Stimulated activated CD8-positive, alpha-beta memory T cell treated with anti-CD3 and anti-CD28 coated beads, Interleukin-2, amount 100 ng/mL, for 48 hours (primary cell): Measurements from ENCODE around the gene FAM20C.

Experiments used
- DNase-seq, 2 donors: peaks; one replicate each; pipeline ENCODE4 v3.0.0-alpha.2; 2020; ENCODE audit warnings: low read depth in 2 of 2

The FAM20C gene

DNA sequence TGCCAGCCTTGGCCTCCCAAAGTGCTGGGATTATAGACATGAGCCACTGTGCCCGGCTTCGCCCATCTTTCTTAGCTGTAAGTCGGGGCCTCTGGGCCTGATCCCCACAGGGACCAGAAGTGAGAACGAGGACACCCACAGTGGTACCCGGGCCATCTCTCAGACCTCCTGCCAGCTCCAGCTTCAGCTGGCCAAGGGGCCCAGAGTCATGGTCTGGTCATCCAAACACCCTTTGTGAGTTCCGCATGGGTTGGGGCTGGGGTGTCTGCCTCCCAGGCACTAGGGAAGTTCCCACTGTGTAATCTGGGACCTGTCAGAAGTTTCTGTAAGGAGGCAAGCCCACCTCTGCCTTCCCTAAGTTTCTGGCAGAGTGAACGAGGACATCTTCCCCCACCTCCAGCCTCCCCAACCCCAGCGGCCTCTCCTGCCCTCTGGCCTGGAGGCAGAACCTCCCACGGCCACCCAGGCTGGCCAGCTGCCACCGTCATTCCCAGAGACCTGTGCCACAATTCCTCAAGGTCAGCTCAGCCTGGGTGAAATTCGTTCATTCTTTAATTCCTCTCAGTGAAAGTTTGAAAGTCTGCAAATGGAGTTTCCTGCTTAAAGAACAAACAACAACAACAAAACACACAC lies 78.1 kb downstream of the FAM20C start:
- no peak for DNase-seq

DNA sequence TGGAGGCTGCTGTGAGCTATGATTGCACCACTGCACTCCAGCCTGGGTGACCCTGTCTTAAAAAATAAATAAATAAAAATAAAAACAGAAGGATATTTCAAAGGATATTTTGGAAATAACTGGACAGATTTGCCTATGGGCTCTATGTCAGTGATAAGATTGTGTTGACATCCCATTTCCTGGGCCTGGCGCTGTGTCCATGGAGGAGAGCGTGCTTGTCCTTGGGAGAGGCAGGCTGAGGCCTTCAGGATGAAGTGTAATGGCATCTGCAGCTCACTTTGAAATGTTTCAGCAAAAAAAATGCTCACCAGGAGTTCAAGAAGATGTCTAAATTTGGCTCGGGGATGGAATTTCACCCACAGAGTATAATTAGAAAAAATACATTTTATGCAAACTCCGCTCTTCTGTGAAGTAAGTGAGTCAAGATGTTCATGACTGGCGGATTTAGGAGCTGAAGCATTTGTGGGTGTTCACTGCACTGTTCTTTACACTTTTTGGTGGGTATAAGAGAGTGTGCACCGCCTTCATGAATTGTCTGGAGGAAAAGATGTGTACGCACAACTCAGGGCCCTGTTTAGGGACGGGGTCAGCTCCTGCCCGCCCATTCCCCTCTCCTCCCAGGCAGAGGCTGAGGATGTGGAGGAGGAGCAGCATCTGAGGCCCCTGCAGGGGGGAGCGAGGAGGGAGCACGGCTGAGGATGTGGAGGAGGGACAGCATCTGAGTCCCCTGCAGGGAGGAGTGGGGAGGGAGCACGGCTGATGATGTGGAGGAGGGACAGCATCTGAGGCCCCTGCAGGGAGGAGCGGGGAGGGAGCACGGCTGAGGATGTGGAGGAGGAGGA lies 79.1 kb downstream of the FAM20C start:
- DNase-seq = no peak

DNA sequence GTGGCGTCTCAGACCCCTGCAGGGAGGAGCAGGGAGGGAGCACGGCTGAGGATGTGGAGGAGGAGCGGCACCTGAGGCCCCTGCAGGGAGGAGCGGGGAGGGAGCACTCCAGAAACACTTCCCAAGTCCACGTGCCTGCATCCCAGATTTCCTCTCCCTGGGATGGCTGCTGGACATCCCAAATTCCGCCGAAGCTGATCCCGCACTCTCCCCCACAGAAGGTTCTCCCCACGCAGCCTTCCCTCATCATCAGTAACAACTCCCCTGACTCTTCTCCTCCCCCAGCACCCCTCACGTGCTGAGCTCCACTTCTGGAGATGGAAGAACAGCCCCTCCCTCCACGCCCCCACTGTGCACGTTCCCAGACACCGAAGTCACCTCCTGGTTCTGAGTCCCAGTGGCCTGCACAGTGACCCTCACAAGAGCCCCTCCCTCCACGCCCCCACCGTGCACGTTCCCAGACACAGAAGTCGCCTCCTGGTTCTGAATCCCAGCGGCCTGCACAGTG lies 79.8 kb downstream of the FAM20C start:
- no peak for DNase-seq

DNA sequence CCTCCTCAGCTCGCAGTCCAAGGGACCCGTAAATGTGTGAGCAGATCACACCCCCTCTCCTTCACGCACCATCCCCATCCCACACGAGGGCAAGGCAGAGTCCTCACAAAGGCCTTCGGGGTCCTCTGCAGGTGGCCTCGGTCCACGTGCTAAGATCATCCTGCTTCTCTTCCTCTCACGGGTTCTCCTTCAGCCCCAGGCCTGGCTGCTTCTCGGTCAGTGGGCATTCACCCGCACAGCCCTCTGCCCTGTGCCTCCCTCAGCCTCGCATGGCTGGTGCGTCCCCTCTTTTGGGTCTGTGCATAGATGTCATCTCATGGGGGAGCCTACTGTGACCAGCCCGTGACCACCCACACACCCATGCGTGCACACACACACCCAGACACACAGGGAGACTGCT lies 80.3 kb downstream of the FAM20C start:
- no peak for DNase-seq

DNA sequence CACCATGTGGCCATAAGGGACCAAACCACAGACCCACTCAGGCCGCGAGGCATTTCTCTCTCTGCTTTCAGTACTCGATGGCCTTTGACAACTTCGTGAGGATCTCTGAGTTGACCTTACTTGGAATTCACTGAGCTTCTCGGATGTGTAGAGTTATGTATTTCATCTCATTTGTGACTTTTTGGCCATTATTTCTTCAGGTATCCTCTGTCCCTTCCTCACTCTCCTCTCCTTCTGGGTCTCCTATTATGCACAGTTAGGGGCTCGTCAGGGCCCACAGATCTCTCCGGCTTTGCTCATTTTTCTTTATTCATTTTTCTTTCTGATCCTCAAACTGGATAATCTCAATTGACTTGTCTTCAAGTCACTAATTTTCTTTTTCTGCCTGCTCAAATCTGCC lies 81.0 kb downstream of the FAM20C start:
- DNase-seq = no peak

- no peak for DNase-seq
These were observed 81.9 kb downstream of the FAM20C start for GRCh38 chr7:274266-274665.

DNA sequence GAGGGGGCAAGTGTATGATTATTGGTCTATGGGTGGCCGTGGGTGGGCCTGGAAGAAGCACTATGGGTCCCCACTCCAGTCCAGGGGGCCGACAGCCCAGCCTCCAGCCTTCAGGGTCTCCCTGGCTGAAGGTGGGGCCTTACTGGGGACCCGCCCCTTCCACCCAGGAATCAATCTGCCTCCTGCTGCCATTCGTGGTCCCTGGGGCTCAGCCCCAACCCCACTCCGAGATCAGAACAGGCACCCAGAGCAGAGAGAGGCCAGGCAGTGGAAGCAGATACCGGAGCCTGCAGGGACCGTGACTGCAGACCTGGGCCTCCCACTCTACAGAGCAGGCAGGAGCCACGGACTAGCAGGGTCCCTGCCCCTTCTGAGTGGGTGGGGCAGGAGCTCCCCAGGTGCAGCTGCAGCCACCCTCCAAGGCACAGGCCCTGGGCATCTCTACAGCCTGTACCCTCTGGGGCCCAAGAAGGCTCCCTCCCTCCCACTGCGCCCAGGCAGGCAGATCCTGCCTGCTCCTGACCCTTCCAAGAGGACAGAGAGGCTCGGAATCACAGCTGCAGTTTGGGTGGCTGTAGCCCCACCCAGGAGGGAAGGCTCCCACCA lies 84.0 kb downstream of the FAM20C start:
- DNase-seq = no peak

- no peak for DNase-seq
These were observed 84.9 kb downstream of the FAM20C start for GRCh38 chr7:277228-277627.

- DNase-seq = no peak
These were observed 85.7 kb downstream of the FAM20C start for GRCh38 chr7:278081-278480.

- no peak for DNase-seq
These were observed 87.5 kb downstream of the FAM20C start for GRCh38 chr7:279821-280220.

DNA sequence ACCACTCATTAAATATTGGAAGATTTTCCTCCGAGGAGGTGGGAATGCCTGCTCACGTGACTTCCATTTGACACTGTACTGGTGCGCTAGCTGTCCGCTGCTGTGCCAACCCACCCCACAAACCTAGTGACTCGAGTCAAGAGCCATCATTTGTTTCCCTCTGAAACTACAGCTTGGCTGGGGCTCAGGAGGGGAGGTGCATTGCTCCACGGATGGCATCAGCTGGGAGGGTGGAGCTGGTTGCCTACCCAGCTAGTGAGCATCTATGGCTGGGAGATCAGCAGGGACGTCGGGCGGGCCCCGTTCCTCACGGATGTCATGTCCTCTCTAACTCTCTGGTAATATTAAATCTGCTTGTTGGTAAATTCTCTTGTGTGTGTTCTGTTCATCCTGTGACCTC lies 88.1 kb downstream of the FAM20C start:
- DNase-seq = no peak

DNA sequence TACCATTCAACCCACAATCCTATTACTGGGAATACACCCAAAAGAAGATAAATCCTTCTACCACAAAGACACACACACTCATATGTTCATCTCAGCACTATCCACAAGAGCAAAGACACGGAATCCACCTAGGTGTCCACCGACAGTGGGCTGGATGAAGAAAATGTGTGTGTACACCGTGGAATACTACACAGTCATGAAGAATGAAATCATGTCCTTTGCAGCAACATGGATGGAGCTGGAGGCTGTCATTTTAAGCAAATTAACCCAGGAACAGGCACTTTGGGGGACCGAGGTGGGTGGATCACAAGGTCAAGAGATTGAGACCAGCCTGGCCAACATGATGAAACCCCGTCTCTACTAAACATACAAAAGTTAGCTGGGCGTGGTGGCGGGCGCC lies 89.3 kb downstream of the FAM20C start:
- no peak for DNase-seq

GRCh38 chr7:282621-283020 lies 90.2 kb downstream of the FAM20C start:
- no peak for DNase-seq

DNA sequence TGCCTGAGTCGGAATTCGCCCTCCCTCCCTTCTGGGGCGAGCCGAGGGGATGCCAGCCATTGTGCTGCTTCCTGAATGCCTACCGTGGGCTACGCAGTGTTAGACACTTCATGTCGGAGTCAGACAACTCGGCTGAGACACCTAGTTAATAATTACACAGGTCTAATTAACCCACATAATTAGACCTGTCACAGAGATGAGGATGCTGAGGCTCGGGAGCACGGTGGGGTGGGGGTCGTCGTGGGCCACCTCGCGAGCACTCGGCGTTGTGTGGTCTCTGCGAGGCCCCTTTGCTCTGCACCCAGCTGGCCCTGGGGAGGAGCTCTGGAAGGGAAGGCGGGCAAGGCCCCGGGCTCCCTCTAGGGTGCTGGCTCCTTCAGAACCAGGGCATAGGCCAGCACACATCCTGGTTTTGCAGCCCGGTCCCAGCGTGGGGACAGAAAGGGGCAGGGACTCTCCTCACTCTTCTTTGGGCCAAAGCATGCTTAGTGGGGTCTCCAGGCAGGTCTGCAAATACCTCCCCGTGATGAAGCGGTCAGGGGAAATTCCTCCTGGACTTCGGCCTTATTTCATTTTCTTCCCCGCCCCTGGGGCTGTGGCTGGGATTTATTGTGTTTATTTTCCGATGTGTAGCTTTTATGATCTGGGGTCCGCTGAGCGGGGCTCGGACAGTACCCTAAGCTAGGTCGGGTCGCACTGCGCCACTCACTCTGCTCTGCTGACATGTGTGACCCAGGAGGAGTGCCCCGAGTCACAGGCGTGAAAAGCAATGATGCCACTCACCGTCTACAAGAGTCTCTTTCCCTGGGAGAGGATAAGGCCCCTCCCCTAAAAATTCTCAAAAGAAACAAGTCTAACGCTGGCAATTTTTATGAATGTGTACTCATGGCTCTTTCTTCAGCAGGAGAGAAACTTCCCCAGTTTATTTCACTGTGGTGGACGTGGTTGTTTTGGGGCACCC lies 92.7 kb downstream of the FAM20C start:
- no peak for DNase-seq

GRCh38 chr7:285731-286130 lies 93.4 kb downstream of the FAM20C start:
- no peak for DNase-seq

DNA sequence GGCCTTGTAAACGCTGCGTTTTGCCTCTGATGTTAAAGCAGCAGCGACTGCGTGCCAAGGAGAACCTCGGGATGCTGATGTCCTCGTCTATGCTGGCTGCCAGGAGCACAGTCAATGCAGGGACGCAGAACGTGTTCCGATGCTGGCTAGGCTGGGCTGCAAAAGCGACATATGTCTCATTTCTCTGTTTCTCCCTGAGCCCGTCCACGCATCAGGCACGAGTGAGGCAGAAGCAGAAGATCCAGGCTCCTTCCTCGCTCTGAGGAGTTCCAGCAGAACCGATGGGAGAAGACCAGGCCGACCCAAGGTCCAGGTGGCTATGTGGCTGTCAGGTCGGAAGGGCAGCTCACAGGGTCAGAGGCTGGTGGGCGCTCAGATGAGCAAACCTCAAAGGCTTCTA lies 93.9 kb downstream of the FAM20C start:
- DNase-seq = no peak

GRCh38 chr7:288671-289101 lies 96.3 kb downstream of the FAM20C start:
- no peak for DNase-seq

DNA sequence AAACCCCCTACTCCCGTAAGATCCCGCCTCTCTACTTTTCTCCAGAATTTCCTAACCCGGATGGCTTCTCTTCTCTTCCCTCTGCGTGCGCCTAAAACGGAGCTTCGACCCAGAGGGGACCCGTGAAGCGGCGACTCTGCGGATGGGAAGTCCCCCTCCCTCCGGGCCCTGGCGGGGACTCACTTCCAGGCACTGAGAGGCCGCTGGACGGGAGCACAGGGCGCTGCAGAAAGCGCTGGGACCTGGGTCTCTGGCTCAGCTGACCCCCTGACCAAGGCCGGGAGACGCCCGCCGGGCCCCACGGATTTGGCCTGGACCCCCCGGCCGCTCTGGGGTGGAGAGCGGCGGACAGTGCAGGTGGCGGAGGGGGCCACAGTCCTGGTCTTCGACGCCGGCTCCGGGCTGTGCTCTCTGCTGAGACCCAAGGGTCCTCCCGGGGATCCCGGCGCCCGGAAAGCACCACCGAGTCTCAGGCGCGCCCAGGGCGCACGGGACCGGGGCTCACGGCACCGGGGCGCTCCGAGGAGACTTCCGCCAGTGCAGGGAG lies 96.9 kb downstream of the FAM20C start:
- no peak for DNase-seq

- no peak for DNase-seq
These were observed 97.6 kb downstream of the FAM20C start, which contains the start of gene FOXL3 for GRCh38 chr7:289756-290553. FOXL3 (plus strand) TSS chr7:290170; CDS start chr7:290170, 0 bp downstream.
